Peyer's patch (tissue), 4 donors: ENCODE results near the gene ATP6V0C.

Experiments used
- CTCF ChIP-seq, 6 experiments: fragments of 450-650 bp in 4 of 6; fragments of 200-600 bp in 2 of 6; sonication (generic) in 1 of 6; IDR thresholded peaks; one replicate each; pipeline ENCODE4 v1.5.1; 2017 to 2019; ENCODE audit warnings: antibody characterized with exemption in 6 of 6, mild to moderate bottlenecking in 3 of 6, moderate library complexity in 1 of 6
- POLR2A ChIP-seq, 2 donors: fragments of 450-650 bp; IDR thresholded peaks; one replicate each; pipeline ENCODE4 v1.5.1; 2017; ENCODE audit warnings: antibody characterized with exemption in 2 of 2, mild to moderate bottlenecking in 2 of 2, moderate library complexity in 2 of 2

GRCh38 chr16:2508722-2509400 lies 4.9 kb upstream of the ATP6V0C start:
- TF ChIP-seq POLR2A (IDR thresholded peaks at IDR 0.05) (no peak), CTCF (IDR thresholded peaks at IDR 0.05) (no peak)
